ENCODE results near the gene FRMD5.

Gene FRMD5

GRCh38 chr15:44093836-44094235, 101.2 kb downstream of the FRMD5 start:
- no peak overlapping the region for H3K4me2 ChIP-seq (ENCODE audit: low read length)
- H3K4me3 ChIP-seq (ENCODE audit: low read length): no peak overlapping the region
- no peak overlapping the region for H3K9ac ChIP-seq (ENCODE audit: low read depth, low read length)
- H3K9me3 ChIP-seq (replicated peaks; ENCODE audit: low read length): no peaks in the 10 kb centered on the region
- H3K36me3 ChIP-seq (ENCODE audit: insufficient read depth, low read length): no peaks in the 10 kb centered on the region
- peaks cover 5% of the 10 kb centered on the region for H3K4me1 ChIP-seq (ENCODE audit: control insufficient read depth, insufficient read depth, low read length)
- no peaks in the 10 kb centered on the region for H3K27me3 ChIP-seq (ENCODE audit: control insufficient read depth, insufficient read depth, low read length)

- no peaks in the 10 kb centered on the region for H3K36me3 ChIP-seq (ENCODE audit: insufficient read depth, low read length)
- H3K9me3 ChIP-seq (replicated peaks; ENCODE audit: low read length): no peaks in the 10 kb centered on the region
- H3K4me3 ChIP-seq (ENCODE audit: low read length): no peak overlapping the region
- no peak overlapping the region for H3K4me2 ChIP-seq (ENCODE audit: low read length)
- peaks cover 16% of the 10 kb centered on the region for H3K4me1 ChIP-seq (ENCODE audit: control insufficient read depth, insufficient read depth, low read length)
- H3K27me3 ChIP-seq (ENCODE audit: control insufficient read depth, insufficient read depth, low read length): no peaks in the 10 kb centered on the region
- no peak overlapping the region for H3K9ac ChIP-seq (ENCODE audit: low read depth, low read length)
Measured at GRCh38 chr15:44092221-44092620, 102.8 kb downstream of the FRMD5 start.

- H3K4me1 ChIP-seq (ENCODE audit: control insufficient read depth, insufficient read depth, low read length): peaks cover 27% of the 10 kb centered on the region
- H3K9ac ChIP-seq (ENCODE audit: low read depth, low read length): no peak overlapping the region
- H3K4me2 ChIP-seq (ENCODE audit: low read length): no peak overlapping the region
- H3K27me3 ChIP-seq (ENCODE audit: control insufficient read depth, insufficient read depth, low read length): no peaks in the 10 kb centered on the region
- no peaks in the 10 kb centered on the region for H3K9me3 ChIP-seq (replicated peaks; ENCODE audit: low read length)
- no peaks in the 10 kb centered on the region for H3K36me3 ChIP-seq (ENCODE audit: insufficient read depth, low read length)
- no peak overlapping the region for H3K4me3 ChIP-seq (ENCODE audit: low read length)
Measured at GRCh38 chr15:44087578-44088465, 107.2 kb downstream of the FRMD5 start.

- Histone ChIP-seq H3K27me3 (ENCODE audit: control insufficient read depth, insufficient read depth, low read length) (no peaks in the 10 kb centered on the region), H3K4me2 (ENCODE audit: low read length) (no peak overlapping the region), H3K9ac (ENCODE audit: low read depth, low read length) (no peak overlapping the region), H3K36me3 (ENCODE audit: insufficient read depth, low read length) (no peaks in the 10 kb centered on the region), H3K4me1 (ENCODE audit: control insufficient read depth, insufficient read depth, low read length) (peaks cover 42% of the 10 kb centered on the region), H3K9me3 (replicated peaks; ENCODE audit: low read length) (no peaks in the 10 kb centered on the region), H3K4me3 (ENCODE audit: low read length) (no peak overlapping the region)
Measured at GRCh38 chr15:44084770-44085169, 110.3 kb downstream of the FRMD5 start.

GRCh38 chr15:44084171-44084570, 110.9 kb downstream of the FRMD5 start:
- no peaks in the 10 kb centered on the region for H3K36me3 ChIP-seq (ENCODE audit: insufficient read depth, low read length)
- H3K9ac ChIP-seq (ENCODE audit: low read depth, low read length): no peak overlapping the region
- H3K4me2 ChIP-seq (ENCODE audit: low read length): no peak overlapping the region
- H3K4me1 ChIP-seq (ENCODE audit: control insufficient read depth, insufficient read depth, low read length): peaks cover 42% of the 10 kb centered on the region
- no peak overlapping the region for H3K4me3 ChIP-seq (ENCODE audit: low read length)
- no peaks in the 10 kb centered on the region for H3K27me3 ChIP-seq (ENCODE audit: control insufficient read depth, insufficient read depth, low read length)
- no peaks in the 10 kb centered on the region for H3K9me3 ChIP-seq (replicated peaks; ENCODE audit: low read length)

GRCh38 chr15:44082558-44083157, 112.4 kb downstream of the FRMD5 start:
- no peaks in the 10 kb centered on the region for H3K27me3 ChIP-seq (ENCODE audit: control insufficient read depth, insufficient read depth, low read length)
- H3K36me3 ChIP-seq (ENCODE audit: insufficient read depth, low read length): no peaks in the 10 kb centered on the region
- no peak overlapping the region for H3K4me2 ChIP-seq (ENCODE audit: low read length)
- peaks cover 7% of the 10 kb centered on the region for H3K9me3 ChIP-seq (replicated peaks; ENCODE audit: low read length)
- no peak overlapping the region for H3K4me3 ChIP-seq (ENCODE audit: low read length)
- peaks cover 35% of the 10 kb centered on the region for H3K4me1 ChIP-seq (ENCODE audit: control insufficient read depth, insufficient read depth, low read length)
- no peak overlapping the region for H3K9ac ChIP-seq (ENCODE audit: low read depth, low read length)

GRCh38 chr15:44081026-44082013, 113.8 kb downstream of the FRMD5 start:
- Histone ChIP-seq H3K4me3 (ENCODE audit: low read length) (peak overlapping the region; percentile 22), H3K27me3 (ENCODE audit: control insufficient read depth, insufficient read depth, low read length) (no peaks in the 10 kb centered on the region), H3K36me3 (ENCODE audit: insufficient read depth, low read length) (no peaks in the 10 kb centered on the region), H3K4me2 (ENCODE audit: low read length) (peak overlapping the region; percentile 27), H3K9me3 (replicated peaks; ENCODE audit: low read length) (peaks cover 7% of the 10 kb centered on the region), H3K9ac (ENCODE audit: low read depth, low read length) (no peak overlapping the region), H3K4me1 (ENCODE audit: control insufficient read depth, insufficient read depth, low read length) (peaks cover 30% of the 10 kb centered on the region)

- peaks cover 7% of the 10 kb centered on the region for H3K9me3 ChIP-seq (replicated peaks; ENCODE audit: low read length)
- no peaks in the 10 kb centered on the region for H3K36me3 ChIP-seq (ENCODE audit: insufficient read depth, low read length)
- no peaks in the 10 kb centered on the region for H3K27me3 ChIP-seq (ENCODE audit: control insufficient read depth, insufficient read depth, low read length)
- no peaks in the 10 kb centered on the region for H3K4me1 ChIP-seq (ENCODE audit: control insufficient read depth, insufficient read depth, low read length)
- H3K9ac ChIP-seq (ENCODE audit: low read depth, low read length): no peak overlapping the region
- no peak overlapping the region for H3K4me2 ChIP-seq (ENCODE audit: low read length)
- H3K4me3 ChIP-seq (ENCODE audit: low read length): no peak overlapping the region
Measured at GRCh38 chr15:44075535-44075934, 119.5 kb downstream of the FRMD5 start.

GRCh38 chr15:44069489-44069888, 125.6 kb downstream of the FRMD5 start:
- Histone ChIP-seq H3K4me2 (ENCODE audit: low read length) (no peak overlapping the region), H3K9ac (ENCODE audit: low read depth, low read length) (no peak overlapping the region), H3K4me3 (ENCODE audit: low read length) (no peak overlapping the region), H3K4me1 (ENCODE audit: control insufficient read depth, insufficient read depth, low read length) (no peaks in the 10 kb centered on the region), H3K36me3 (ENCODE audit: insufficient read depth, low read length) (no peaks in the 10 kb centered on the region), H3K9me3 (replicated peaks; ENCODE audit: low read length) (no peaks in the 10 kb centered on the region), H3K27me3 (ENCODE audit: control insufficient read depth, insufficient read depth, low read length) (no peaks in the 10 kb centered on the region)

- no peaks in the 10 kb centered on the region for H3K9me3 ChIP-seq (replicated peaks; ENCODE audit: low read length)
- no peaks in the 10 kb centered on the region for H3K27me3 ChIP-seq (ENCODE audit: control insufficient read depth, insufficient read depth, low read length)
- no peaks in the 10 kb centered on the region for H3K36me3 ChIP-seq (ENCODE audit: insufficient read depth, low read length)
- H3K4me3 ChIP-seq (ENCODE audit: low read length): no peak overlapping the region
- no peaks in the 10 kb centered on the region for H3K4me1 ChIP-seq (ENCODE audit: control insufficient read depth, insufficient read depth, low read length)
- H3K4me2 ChIP-seq (ENCODE audit: low read length): no peak overlapping the region
- H3K9ac ChIP-seq (ENCODE audit: low read depth, low read length): no peak overlapping the region
Measured at GRCh38 chr15:44068347-44068746, 126.7 kb downstream of the FRMD5 start.

GRCh38 chr15:44066211-44066827, 128.8 kb downstream of the FRMD5 start:
- no peak overlapping the region for H3K9ac ChIP-seq (ENCODE audit: low read depth, low read length)
- H3K36me3 ChIP-seq (ENCODE audit: insufficient read depth, low read length): no peaks in the 10 kb centered on the region

More at GRCh38 chr15:44066211-44066827, 128.8 kb downstream of the FRMD5 start:
- H3K4me3 ChIP-seq (ENCODE audit: low read length): no peak overlapping the region
- no peaks in the 10 kb centered on the region for H3K27me3 ChIP-seq (ENCODE audit: control insufficient read depth, insufficient read depth, low read length)
- no peaks in the 10 kb centered on the region for H3K4me1 ChIP-seq (ENCODE audit: control insufficient read depth, insufficient read depth, low read length)
- H3K9me3 ChIP-seq (replicated peaks; ENCODE audit: low read length): no peaks in the 10 kb centered on the region
- no peak overlapping the region for H3K4me2 ChIP-seq (ENCODE audit: low read length)

All from skeletal muscle satellite cell (primary cell).